OCI-LY1 (cell line): Measurements from ENCODE around the gene SOS1.

Source experiments
- H2AFZ ChIP-seq: fragments of 200-600 bp; sonication (generic), shearing (Covaris generic); 2 replicates; pipeline ENCODE4 v1.6.0; 2014; ENCODE audit warnings: antibody characterized with exemption, mild to moderate bottlenecking, low read length
- H3F3A ChIP-seq: fragments of 200-600 bp; sonication (generic), shearing (Covaris generic); 2 replicates; pipeline ENCODE4 v1.6.0; 2014; ENCODE audit warnings: mild to moderate bottlenecking, antibody characterized with exemption, low read length, moderate library complexity; ENCODE audit not compliant: insufficient read depth
- H3K27ac ChIP-seq: fragments of 200-600 bp; sonication (generic); 2 replicates; pipeline ENCODE4 v1.5.1; 2014; ENCODE audit warnings: low read length, mixed run types, mild to moderate bottlenecking, low read depth; ENCODE audit not compliant: poor library complexity, severe bottlenecking
- H3K27me3 ChIP-seq: fragments of 200-600 bp; sonication (generic); 2 replicates; pipeline ENCODE4 v1.6.0; 2014; ENCODE audit warnings: antibody characterized with exemption, mild to moderate bottlenecking, low read length, moderate library complexity; ENCODE audit not compliant: insufficient read depth
- H3K36me3 ChIP-seq: fragments of 200-600 bp; sonication (generic); 2 replicates; pipeline ENCODE4 v1.6.1; 2014; ENCODE audit warnings: mild to moderate bottlenecking, antibody characterized with exemption, low read length, moderate library complexity, mixed read lengths; ENCODE audit not compliant: insufficient read depth
- H3K4me1 ChIP-seq: fragments of 200-600 bp; sonication (generic); 2 replicates; pipeline ENCODE4 v1.5.1; 2014; ENCODE audit warnings: mild to moderate bottlenecking, low read length, moderate library complexity; ENCODE audit not compliant: insufficient read depth, severe bottlenecking
- H3K4me2 ChIP-seq: fragments of 200-600 bp; sonication (generic), shearing (Covaris generic); 2 replicates; pipeline ENCODE4 v1.6.1; 2014; ENCODE audit warnings: low read length
- H3K4me3 ChIP-seq: fragments of 200-600 bp; sonication (generic); 2 replicates; pipeline ENCODE4 v1.5.1; 2014; ENCODE audit warnings: low read length, low read depth, mild to moderate bottlenecking, mixed read lengths; ENCODE audit not compliant: poor library complexity, severe bottlenecking
- H3K79me2 ChIP-seq: fragments of 200-600 bp; shearing (Covaris generic); 2 replicates; pipeline ENCODE4 v1.6.1; 2016; ENCODE audit warnings: mixed run types, low read length, mixed read lengths; ENCODE audit not compliant: insufficient read depth
- H3K9ac ChIP-seq: fragments of 200-600 bp; sonication (generic), shearing (Covaris generic); 2 replicates; pipeline ENCODE4 v1.6.1; 2014; ENCODE audit warnings: mild to moderate bottlenecking, low read length, mixed read lengths
- H3K9me2 ChIP-seq: fragments of 200-600 bp; sonication (generic), shearing (Covaris generic); 2 replicates; pipeline ENCODE4 v1.6.1; 2014; ENCODE audit warnings: low read depth, mild to moderate bottlenecking, low read length, mixed read lengths
- H3K9me3 ChIP-seq: fragments of 200-600 bp; shearing (Covaris generic); 2 replicates; pipeline ENCODE4 v1.6.1; 2014; ENCODE audit warnings: low read length, mixed read lengths
- H4K20me1 ChIP-seq: fragments of 200-600 bp; sonication (generic), shearing (Covaris generic); 2 replicates; pipeline ENCODE4 v1.6.0; 2016; ENCODE audit warnings: mild to moderate bottlenecking, low read length; ENCODE audit not compliant: insufficient read depth
- EZH2 ChIP-seq: fragments of 200-600 bp; sonication (generic), shearing (Covaris generic); IDR thresholded peaks from 2 replicates; pipeline ENCODE4 v1.8.0; 2017; ENCODE audit warnings: borderline replicate concordance, mixed run types, mild to moderate bottlenecking, antibody characterized with exemption, low read length, moderate library complexity, mixed read lengths
- TF ChIP-seq, protein P1 (sequence below): fragments of 200-600 bp; sonication (generic), shearing (Covaris generic); IDR thresholded peaks from 2 replicates; pipeline ENCODE4 v1.5.1; 2017; ENCODE audit warnings: mild to moderate bottlenecking, antibody characterized with exemption, low read length, moderate library complexity, mixed read lengths

Gene SOS1

DNA sequence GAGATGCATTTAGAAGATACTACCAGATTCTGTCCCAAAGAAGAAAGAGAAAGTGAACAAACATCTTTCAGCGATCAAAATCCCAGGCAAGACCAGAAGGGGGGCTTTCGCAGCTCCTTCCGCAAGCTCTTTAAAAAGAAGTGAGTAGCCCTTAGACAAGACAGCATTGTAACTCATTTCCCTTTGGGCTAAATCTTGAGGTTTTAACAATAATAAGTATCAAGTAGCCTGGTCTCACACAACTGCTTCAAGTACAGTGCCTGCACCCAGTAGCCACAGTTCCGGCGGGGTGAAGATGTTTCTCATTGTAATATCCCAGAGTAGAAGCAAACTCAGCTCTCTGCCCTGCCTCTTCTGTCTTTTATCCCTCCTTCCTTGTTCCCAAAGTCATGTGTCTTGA is 154.8 kb downstream of the SOS1 start:
- H3K36me3 ChIP-seq: peaks cover 31% of the 10 kb centered on the region
- TF ChIP-seq, protein P1, sequence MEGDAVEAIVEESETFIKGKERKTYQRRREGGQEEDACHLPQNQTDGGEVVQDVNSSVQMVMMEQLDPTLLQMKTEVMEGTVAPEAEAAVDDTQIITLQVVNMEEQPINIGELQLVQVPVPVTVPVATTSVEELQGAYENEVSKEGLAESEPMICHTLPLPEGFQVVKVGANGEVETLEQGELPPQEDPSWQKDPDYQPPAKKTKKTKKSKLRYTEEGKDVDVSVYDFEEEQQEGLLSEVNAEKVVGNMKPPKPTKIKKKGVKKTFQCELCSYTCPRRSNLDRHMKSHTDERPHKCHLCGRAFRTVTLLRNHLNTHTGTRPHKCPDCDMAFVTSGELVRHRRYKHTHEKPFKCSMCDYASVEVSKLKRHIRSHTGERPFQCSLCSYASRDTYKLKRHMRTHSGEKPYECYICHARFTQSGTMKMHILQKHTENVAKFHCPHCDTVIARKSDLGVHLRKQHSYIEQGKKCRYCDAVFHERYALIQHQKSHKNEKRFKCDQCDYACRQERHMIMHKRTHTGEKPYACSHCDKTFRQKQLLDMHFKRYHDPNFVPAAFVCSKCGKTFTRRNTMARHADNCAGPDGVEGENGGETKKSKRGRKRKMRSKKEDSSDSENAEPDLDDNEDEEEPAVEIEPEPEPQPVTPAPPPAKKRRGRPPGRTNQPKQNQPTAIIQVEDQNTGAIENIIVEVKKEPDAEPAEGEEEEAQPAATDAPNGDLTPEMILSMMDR: no peak
- TF ChIP-seq EZH2: no peak
- no peak overlapping the region for H3K4me2 ChIP-seq
- no peak overlapping the region for H3K9ac ChIP-seq
- H3K27me3 ChIP-seq: no peaks in the 10 kb centered on the region
- H3F3A ChIP-seq: no peaks in the 10 kb centered on the region
- no peaks in the 10 kb centered on the region for H3K79me2 ChIP-seq
- no peak overlapping the region for H3K27ac ChIP-seq
- no peaks in the 10 kb centered on the region for H3K9me3 ChIP-seq
- peaks cover 14% of the 10 kb centered on the region for H3K4me1 ChIP-seq
- no peaks in the 10 kb centered on the region for H3K9me2 ChIP-seq
- H3K4me3 ChIP-seq: no peak overlapping the region
- no peaks in the 10 kb centered on the region for H4K20me1 ChIP-seq
- no peak overlapping the region for H2AFZ ChIP-seq

DNA sequence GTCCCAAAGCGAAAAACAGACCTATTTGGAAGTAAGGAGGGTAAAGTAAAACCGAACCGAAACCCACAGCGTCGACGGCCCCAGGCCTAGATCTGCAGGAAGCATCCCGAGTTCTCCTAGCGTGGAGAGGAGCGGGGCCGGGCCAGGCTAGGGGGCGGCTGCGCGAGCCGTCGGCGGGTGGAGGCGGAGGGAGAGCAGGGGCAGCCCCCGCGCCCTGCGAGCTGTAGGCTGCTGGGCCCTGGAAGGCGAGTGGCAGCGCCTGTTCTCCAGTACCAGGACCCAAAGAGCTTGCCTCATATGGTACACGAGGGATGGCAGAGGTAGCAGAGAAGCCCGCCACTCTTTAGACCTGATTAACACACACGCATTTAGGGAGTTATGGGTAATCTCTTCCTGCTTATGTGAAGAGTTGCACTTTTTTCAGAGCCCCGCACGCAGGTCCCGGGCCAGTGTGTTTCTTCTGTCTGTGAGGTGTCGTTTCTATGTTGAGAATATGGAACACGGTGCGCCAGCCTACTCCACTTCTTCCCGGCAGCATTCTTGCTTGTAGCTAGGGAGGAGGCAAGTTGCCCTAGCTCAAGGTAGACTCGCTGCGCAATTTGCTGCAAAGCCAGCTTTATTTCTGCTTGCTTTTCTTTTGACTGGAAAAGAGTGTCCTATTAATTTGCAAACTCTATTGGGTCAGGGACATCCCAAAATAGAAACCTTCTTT is 160.1 kb downstream of the SOS1 start:
- H3K4me2 ChIP-seq: peak overlapping the region; percentile 80
- H3K79me2 ChIP-seq: no peaks in the 10 kb centered on the region
- H3K9ac ChIP-seq: peak overlapping the region; percentile 72
- no peaks in the 10 kb centered on the region for H3K9me3 ChIP-seq
- H3K36me3 ChIP-seq: no peaks in the 10 kb centered on the region
- H3K9me2 ChIP-seq: no peaks in the 10 kb centered on the region
- TF ChIP-seq, protein P1: no peak
- no peak for TF ChIP-seq EZH2
- H2AFZ ChIP-seq: no peak overlapping the region
- H3K27ac ChIP-seq: peak overlapping the region; percentile 35
- no peaks in the 10 kb centered on the region for H3F3A ChIP-seq
- no peaks in the 10 kb centered on the region for H3K27me3 ChIP-seq
- peaks cover 14% of the 10 kb centered on the region for H3K4me1 ChIP-seq
- no peaks in the 10 kb centered on the region for H4K20me1 ChIP-seq
- peak overlapping the region; percentile 71 for H3K4me3 ChIP-seq

DNA sequence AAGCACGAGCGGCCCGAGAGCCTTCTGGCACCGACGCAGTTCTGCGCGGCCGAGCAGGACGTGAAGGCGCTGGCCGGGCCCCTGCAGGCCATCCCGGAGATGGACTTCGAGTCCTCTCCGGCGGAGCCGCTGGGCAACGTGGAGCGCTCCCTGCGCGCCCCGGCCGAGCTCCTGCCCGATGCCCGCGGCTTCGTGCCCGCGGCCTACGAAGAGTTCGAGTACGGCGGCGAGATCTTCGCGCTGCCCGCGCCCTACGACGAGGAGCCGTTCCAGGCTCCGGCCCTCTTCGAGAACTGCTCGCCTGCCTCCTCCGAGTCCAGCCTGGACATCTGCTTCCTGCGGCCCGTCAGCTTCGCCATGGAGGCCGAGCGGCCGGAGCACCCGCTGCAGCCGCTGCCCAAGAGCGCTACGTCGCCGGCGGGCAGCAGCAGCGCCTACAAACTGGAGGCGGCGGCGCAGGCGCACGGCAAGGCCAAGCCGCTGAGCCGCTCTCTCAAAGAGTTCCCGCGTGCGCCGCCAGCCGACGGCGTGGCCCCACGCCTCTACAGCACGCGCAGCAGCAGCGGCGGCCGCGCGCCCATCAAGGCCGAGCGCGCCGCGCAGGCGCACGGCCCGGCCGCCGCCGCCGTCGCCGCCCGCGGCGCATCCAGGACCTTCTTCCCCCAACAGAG is 160.8 kb downstream of the SOS1 start:
- H3K4me1 ChIP-seq: peaks cover 14% of the 10 kb centered on the region
- H3K9me2 ChIP-seq: no peaks in the 10 kb centered on the region
- no peaks in the 10 kb centered on the region for H3K79me2 ChIP-seq
- no peaks in the 10 kb centered on the region for H4K20me1 ChIP-seq
- no peaks in the 10 kb centered on the region for H3K9me3 ChIP-seq
- peak overlapping the region; percentile 71 for H3K4me3 ChIP-seq
- no peaks in the 10 kb centered on the region for H3K36me3 ChIP-seq
- no peak overlapping the region for H3K27ac ChIP-seq
- H3F3A ChIP-seq: no peaks in the 10 kb centered on the region
- no peak for TF ChIP-seq EZH2
- TF ChIP-seq, protein P1: no peak
- H3K27me3 ChIP-seq: no peaks in the 10 kb centered on the region
- H2AFZ ChIP-seq: no peak overlapping the region
- H3K9ac ChIP-seq: peak overlapping the region; percentile 72
- H3K4me2 ChIP-seq: peak overlapping the region; percentile 80
